K562 (cell line): ENCODE measurements around the gene NUP62. TPM values are rescaled to one million over a fixed set of nuclear protein-coding genes. Genes with fewer than 3 reads are reported as not detected.

Experiments used
- ARID2 ChIP-seq: fragments of 450-650 bp; IDR thresholded peaks from 2 replicates; pipeline ENCODE4 v1.6.1; 2017; ENCODE audit warnings: antibody characterized with exemption, mild to moderate bottlenecking
- ATF3 ChIP-seq, 2 experiments: fragments of 450-650 bp in 1 of 2; sonication (generic) in 1 of 2; formaldehyde crosslinking in 1 of 2; IDR thresholded peaks in 1 of 2; conservative IDR thresholded peaks in 1 of 2; 2 replicates each; pipeline versions ENCODE4 v1.6.1 to v1.8.1; 2016 to 2023; ENCODE audit warnings: mild to moderate bottlenecking in 2 of 2, moderate library complexity in 2 of 2, inconsistent platforms in 1 of 2, missing genetic modification reagents in 1 of 2
- BMI1 ChIP-seq: fragments of 150-350 bp; IDR thresholded peaks from 2 replicates; pipeline ENCODE4 v1.6.1; 2014; ENCODE audit warnings: low read length
- GABPB1 ChIP-seq: sonication (generic); formaldehyde crosslinking; IDR thresholded peaks from 2 replicates; pipeline ENCODE4 v1.8.0; 2022; ENCODE audit warnings: mild to moderate bottlenecking, missing genetic modification reagents
- KLF16 ChIP-seq: IDR thresholded peaks from 2 replicates; pipeline ENCODE4 v1.6.1; 2016; ENCODE audit warnings: antibody characterized with exemption
- MBD1 ChIP-seq: fragments of 250-450 bp; sonication (Bioruptor Pico); IDR thresholded peaks from 2 replicates; pipeline ENCODE4 v1.8.0; 2022; ENCODE audit warnings: inconsistent platforms
- MCM2 ChIP-seq: fragments of 450-650 bp; IDR thresholded peaks from 2 replicates; pipeline ENCODE4 v1.6.1; 2017; ENCODE audit warnings: low read depth, mild to moderate bottlenecking
- NKRF ChIP-seq: fragments of 450-650 bp; IDR thresholded peaks from 2 replicates; pipeline ENCODE4 v1.6.1; 2016; ENCODE audit warnings: borderline replicate concordance
- PHB ChIP-seq: fragments of 250-450 bp; sonication (Bioruptor Pico); IDR thresholded peaks from 2 replicates; pipeline ENCODE4 v1.5.0; 2021
- ZNF124 ChIP-seq: sonication (generic); formaldehyde crosslinking; IDR thresholded peaks from 2 replicates; pipeline ENCODE4 v1.8.1; 2022; ENCODE audit warnings: missing genetic modification reagents
- ZNF507 ChIP-seq: conservative IDR thresholded peaks from 2 replicates; pipeline ENCODE4 v1.6.1; 2017; ENCODE audit warnings: missing genetic modification characterization, missing compliant biosample characterization
- polyA plus RNA-seq, 8 experiments: library from polyadenylated mRNA; depleted of rRNA in 4 of 8; stranded (reverse) in 5 of 8; unstranded in 3 of 8; fragments of >200 nt; fragmentation: Nextera tagmentation in 2 of 8; fragmentation: Illumina TruSeq in 1 of 8; extraction: Ambion mirVana in 2 of 8; extraction: Trizol in 1 of 8; gene quantifications; 2 replicates each; pipeline versions ENCODE4 v1.2.1 to v1.2.3, GENCODE V29; 2011 to 2014; ENCODE audit warnings: inconsistent platforms in 1 of 8, missing spikeins in 1 of 8
- total RNA-seq, 7 experiments: library from RNA; depleted of rRNA in 6 of 7; stranded (reverse); fragments of >200 nt in 6 of 7; fragmentation: Illumina TruSeq in 2 of 7; extraction: Trizol in 2 of 7; gene quantifications; 2 replicates each; pipeline versions ENCODE4 v1.2.1 to v1.2.3, GENCODE V29; 2011 to 2021; ENCODE audit warnings: low replicate concordance in 1 of 7
- TF ChIP-seq, protein P1 (sequence below), 2 experiments: fragments of 150-350 bp in 1 of 2; IDR thresholded peaks; 2 replicates each; pipeline ENCODE4 v1.6.1; 2012 to 2016; ENCODE audit warnings: low read depth in 2 of 2, low read length in 2 of 2, mild to moderate bottlenecking in 1 of 2, moderate library complexity in 1 of 2
- TF ChIP-seq, protein P2 (sequence below): sonication (generic); formaldehyde crosslinking; IDR thresholded peaks from 2 replicates; pipeline ENCODE4 v1.8.0; 2022; ENCODE audit warnings: mild to moderate bottlenecking, low read depth, missing genetic modification reagents
- TF ChIP-seq, protein P3 (sequence below): fragments of 250-450 bp; sonication (Bioruptor Pico); IDR thresholded peaks from 2 replicates; pipeline ENCODE4 v1.8.0; 2022; ENCODE audit warnings: moderate library complexity, mild to moderate bottlenecking, inconsistent platforms

NUP62 gene
- total and polyA plus RNA-seq, 9 of the 15 experiments (the other 6 are each of a cell fraction or from before 2014, with no cell fraction given), result 16.9 to 109 (median 66.0) TPM

- TF ChIP-seq MBD1 (CRISPR knock-in tag) (no peak), ZNF124 (CRISPR knock-in tag) (no peak), ATF3 (IDR thresholded peaks at IDR 0.05) (peak; percentile 64), ATF3 (CRISPR knock-in tag; conservative IDR thresholded peaks at IDR 0.05) (peak; percentile 73; the same call in 1 of the 2 replicates), MCM2 (no peak), GABPB1 (peak; percentile 95), BMI1 (peak; percentile 20; the same call in 1 of the 2 replicates), PHB (no peak), NKRF (peak; percentile 95), KLF16 (no peak), ZNF507 (tag) (no peak), ARID2 (no peak)
- TF ChIP-seq, protein P1, sequence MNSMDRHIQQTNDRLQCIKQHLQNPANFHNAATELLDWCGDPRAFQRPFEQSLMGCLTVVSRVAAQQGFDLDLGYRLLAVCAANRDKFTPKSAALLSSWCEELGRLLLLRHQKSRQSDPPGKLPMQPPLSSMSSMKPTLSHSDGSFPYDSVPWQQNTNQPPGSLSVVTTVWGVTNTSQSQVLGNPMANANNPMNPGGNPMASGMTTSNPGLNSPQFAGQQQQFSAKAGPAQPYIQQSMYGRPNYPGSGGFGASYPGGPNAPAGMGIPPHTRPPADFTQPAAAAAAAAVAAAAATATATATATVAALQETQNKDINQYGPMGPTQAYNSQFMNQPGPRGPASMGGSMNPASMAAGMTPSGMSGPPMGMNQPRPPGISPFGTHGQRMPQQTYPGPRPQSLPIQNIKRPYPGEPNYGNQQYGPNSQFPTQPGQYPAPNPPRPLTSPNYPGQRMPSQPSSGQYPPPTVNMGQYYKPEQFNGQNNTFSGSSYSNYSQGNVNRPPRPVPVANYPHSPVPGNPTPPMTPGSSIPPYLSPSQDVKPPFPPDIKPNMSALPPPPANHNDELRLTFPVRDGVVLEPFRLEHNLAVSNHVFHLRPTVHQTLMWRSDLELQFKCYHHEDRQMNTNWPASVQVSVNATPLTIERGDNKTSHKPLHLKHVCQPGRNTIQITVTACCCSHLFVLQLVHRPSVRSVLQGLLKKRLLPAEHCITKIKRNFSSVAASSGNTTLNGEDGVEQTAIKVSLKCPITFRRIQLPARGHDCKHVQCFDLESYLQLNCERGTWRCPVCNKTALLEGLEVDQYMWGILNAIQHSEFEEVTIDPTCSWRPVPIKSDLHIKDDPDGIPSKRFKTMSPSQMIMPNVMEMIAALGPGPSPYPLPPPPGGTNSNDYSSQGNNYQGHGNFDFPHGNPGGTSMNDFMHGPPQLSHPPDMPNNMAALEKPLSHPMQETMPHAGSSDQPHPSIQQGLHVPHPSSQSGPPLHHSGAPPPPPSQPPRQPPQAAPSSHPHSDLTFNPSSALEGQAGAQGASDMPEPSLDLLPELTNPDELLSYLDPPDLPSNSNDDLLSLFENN (IDR thresholded peaks at IDR 0.05; ENCODE audit: low read depth in 2 of 2, low read length in 2 of 2), result 0 out of 4 replicates have a peak, but pooled peaks of 1 of the 2 experiments have one; percentile 40
- TF ChIP-seq, protein P2, sequence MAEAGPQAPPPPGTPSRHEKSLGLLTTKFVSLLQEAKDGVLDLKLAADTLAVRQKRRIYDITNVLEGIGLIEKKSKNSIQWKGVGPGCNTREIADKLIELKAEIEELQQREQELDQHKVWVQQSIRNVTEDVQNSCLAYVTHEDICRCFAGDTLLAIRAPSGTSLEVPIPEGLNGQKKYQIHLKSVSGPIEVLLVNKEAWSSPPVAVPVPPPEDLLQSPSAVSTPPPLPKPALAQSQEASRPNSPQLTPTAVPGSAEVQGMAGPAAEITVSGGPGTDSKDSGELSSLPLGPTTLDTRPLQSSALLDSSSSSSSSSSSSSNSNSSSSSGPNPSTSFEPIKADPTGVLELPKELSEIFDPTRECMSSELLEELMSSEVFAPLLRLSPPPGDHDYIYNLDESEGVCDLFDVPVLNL, result peak; percentile 63; the same call in 1 of the 2 replicates
- TF ChIP-seq, protein P3, sequence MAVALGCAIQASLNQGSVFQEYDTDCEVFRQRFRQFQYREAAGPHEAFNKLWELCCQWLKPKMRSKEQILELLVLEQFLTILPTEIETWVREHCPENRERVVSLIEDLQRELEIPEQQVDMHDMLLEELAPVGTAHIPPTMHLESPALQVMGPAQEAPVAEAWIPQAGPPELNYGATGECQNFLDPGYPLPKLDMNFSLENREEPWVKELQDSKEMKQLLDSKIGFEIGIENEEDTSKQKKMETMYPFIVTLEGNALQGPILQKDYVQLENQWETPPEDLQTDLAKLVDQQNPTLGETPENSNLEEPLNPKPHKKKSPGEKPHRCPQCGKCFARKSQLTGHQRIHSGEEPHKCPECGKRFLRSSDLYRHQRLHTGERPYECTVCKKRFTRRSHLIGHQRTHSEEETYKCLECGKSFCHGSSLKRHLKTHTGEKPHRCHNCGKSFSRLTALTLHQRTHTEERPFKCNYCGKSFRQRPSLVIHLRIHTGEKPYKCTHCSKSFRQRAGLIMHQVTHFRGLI (CRISPR knock-in tag), result no peak
Observed at GRCh38 chr19:49866933-49867782, 62.1 kb downstream of the NUP62 start, which contains the start of gene PNKP (continued).
